Measurements from ENCODE around the gene WDR11.

The WDR11 gene

DNA sequence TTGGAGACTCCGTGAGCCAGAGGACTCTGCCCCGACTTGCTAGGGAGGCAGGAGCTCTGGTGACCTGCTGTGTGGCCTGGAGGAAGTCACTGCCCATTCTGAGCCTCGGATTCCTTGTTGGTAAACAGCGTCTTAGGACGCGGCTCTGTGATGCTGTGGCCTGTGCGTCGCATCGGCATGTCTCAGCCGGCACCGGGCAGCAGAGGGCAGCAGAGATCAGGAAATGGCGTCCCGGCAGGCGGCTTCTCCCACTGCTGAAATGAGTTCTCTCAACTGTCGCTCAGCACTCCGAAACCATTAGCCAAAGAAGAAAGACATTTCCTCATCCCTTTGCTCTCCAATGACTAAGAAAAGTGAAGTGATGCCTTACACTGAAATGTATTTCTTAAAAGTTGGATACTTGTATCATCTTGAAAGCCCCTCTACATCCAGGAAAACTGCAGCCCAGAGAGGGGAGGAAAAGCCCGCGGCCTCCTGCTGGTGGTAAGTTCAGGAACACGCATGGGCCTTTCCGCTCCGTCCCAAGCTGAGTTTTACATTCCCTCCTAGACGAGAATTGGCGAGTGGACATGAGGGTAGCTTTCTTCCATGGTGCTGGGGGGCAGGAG, 91.7 kb downstream of the WDR11 start:
- H3K4me3 ChIP-seq (ENCODE audit: low read depth, low read length) = no peak overlapping the region

DNA sequence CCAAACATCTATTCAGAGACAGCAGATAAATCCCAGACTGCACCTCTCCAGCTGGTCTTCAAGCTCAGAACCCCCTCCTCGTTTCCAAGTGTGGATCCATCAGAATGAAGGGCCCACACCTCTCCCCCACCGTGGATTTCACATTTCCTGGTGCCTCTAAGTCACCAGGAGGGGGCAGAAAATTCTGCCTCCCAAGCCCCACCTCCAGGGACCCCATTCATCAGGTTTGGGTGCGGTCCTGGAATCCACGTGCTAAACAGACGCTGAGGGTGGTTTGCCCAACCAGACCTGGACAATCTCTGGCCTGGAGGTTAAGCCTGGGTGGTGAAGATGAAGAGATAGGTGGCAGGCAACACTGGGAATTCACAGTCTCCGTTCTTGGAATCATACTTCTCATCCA, 92.4 kb downstream of the WDR11 start:
- no peak overlapping the region for H3K4me3 ChIP-seq (ENCODE audit: low read depth, low read length)

DNA sequence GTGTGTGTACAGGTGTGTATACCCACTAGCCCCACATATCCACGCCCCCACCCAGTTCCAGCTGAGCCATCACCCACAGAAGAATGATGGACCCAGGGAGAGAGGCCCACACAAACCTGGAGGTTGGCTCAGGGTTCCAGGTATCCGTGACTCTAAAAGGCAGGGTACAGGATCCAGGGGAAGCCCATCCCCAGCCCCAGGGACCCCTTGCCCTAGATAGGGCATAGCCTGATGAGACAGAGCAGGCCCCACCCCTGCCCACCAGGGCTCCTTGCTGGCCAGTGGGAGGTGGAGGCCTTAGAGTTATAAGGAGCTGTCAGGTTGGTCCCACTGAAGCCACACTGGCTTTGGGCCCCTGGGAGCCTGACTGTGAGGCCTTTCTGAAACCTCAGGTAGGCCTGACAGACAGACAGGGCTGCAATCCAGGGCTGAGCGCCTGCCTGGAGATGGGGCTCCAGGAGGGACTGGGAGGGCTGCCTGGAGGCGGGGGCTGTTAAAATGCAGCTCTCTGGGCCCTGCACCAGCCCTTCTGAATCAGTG, 93.5 kb downstream of the WDR11 start:
- no peak overlapping the region for H3K4me3 ChIP-seq (ENCODE audit: low read depth, low read length)

DNA sequence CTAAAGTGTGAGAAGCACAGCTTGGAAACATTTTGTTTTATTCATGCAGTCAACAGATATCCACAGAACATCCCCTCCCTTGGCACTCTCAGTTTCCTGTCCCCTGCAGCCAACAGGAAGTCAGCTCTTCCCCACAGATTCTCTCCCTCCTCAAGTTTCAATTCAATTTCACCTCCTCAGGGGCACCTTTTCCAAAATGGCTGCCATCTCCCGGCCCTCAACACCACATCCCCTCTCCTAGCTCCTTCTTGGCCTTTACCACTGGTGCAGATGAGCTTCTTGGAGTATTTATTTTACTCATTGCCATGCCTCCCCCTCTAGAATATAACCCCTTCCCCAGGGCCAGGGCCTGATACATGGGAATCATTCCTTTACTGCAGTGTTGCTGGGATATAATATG, 94.0 kb downstream of the WDR11 start:
- no peak overlapping the region for H3K4me3 ChIP-seq (ENCODE audit: low read depth, low read length)

DNA sequence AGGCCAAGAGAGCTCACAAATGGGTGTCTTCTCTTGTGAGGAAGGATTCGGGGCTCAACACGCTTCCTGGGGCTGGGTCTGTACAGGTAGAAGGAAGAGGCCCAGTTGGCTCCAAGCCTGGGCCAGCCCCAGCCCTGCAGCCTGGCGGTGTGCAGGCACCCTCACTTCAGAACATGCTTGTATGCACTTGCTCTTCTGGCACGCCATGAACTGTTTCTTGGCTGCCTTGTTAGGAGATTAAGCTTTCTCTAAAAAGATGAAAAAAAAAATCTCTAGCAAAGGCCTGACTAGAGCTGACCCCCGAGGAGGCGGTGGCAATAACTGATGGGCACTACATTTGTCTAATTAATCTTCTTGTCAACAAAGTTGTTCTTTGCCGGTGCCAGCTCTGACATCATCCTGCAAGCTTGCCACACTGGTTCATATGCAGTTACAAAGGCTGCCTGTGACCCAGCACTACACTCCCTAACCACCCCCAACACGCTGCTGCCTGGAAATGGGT, 94.7 kb downstream of the WDR11 start:
- H3K4me3 ChIP-seq (ENCODE audit: low read depth, low read length) = no peak overlapping the region

DNA sequence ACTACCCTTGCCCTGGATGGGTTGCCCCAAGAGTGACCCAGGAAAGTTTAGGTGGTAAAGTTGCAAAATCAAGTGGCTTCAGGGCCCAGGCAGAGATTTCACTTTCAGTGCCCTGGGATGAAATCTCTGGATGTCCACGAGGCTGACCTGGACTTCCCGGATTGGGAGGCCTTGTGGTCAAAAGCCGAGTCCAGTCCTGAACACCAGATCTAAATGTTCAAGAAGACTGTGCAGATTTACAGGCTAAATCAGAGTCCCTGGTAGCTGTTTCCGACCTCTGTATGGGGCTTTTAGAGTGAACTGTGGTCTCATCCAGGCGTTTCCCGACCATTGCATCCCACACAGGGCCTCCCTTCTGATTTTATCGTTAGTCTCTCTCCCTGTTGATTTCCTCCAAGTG, 95.3 kb downstream of the WDR11 start:
- no peak overlapping the region for H3K4me3 ChIP-seq (ENCODE audit: low read depth, low read length)

DNA sequence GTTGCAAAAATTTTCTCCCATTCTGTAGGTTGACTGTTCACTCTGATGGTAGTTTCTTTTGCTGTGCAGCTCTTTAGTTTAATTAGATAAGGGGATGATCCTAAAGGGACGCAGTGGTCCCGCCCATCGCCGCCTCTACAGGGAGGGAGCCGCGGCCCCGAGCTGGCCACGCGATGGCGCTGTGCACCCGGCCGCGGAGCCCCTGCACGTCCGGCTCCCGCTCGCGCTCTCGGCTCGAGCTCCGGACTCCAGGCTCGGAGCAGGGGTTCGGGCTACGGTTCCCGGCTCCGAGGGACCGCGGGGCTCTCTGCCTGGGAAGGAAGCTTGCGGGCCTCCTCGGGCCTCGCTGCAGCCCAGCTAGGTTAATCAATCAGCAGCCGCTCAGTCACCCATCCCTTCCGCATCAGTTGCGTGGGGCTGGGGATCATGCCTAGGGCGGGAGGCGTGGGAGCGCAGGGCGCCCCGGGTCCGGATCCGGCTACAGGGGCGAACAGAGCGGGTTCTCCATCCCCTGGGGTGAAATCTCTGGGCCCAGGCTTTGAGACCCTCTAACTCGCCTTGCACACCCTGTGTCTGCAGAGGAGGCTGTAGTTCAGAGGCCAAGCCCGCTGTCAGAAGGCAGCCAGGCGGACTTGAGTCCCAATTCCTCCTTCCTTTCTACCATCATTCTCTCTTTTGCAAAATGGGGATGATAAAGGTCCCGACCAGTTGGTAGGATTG, 97.9 kb downstream of the WDR11 start:
- H3K4me3 ChIP-seq (ENCODE audit: low read depth, low read length) = peak overlapping the region; percentile 20

DNA sequence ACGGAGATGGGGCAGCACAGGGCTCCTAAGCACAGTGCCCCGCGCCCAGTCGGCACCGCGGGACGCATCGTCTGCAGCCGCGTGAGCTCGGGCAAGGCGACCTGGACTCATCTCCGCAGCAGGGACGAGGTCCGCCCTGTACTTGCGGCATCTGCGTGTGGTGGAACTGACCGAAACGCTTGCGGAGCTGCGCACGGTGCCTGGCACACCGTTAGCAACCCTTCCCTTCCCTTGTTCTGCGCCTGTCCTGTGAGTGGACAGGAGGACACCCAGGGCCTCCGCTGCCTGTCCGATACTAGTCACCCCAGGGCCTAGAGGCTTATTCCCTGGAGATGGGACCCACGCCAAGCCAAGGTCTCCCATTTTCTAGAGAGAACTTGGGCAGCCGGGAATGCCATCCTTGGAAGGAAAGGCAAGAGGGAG, 98.5 kb downstream of the WDR11 start:
- no peak overlapping the region for H3K4me3 ChIP-seq (ENCODE audit: low read depth, low read length)

DNA sequence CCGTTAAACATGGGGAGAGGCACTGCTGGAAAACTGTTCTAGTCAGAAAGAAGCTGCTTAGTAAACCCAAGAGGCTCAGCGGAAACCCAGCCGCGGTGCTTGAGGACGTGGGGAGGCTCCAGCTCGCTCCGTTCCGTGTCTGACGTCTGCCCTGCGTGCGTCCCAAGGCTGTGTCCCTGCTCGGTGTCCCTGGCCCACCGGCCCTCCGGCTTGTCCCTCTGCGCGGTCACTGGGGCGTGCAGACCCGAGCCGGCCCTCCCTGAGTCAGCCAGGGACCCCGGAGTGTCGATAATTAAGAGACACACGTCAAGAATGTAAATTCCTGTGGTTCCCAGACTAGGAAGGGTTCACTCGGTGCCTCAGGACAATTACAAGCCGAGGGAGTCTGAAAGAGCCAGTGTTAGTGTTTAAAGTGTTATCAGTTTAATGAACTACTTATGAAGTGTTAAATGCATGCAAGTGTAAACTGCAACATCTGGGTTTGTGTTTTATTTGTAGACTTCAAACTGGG, 98.9 kb downstream of the WDR11 start:
- H3K4me3 ChIP-seq (ENCODE audit: low read depth, low read length) = no peak overlapping the region

DNA sequence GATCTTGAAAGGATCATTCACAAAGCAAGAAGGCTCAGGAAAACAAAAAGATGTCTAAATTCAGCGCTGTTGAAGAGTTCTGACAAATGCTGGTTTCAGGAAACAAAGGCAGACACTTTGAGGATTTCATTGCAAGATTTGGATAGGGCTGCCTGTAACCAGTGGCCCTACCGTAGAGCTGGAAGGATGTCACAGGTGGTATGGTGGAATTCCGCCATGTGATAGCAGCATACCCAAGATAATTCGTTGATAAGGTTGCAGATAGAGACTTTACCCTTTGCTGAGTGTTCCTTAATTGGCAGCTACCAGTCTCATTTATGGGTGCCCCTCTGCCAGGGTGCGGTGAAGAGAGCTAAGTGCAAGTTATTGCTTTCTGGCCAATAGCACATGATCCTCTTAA, 100.1 kb downstream of the WDR11 start:
- no peak overlapping the region for H3K4me3 ChIP-seq (ENCODE audit: low read depth, low read length)

DNA sequence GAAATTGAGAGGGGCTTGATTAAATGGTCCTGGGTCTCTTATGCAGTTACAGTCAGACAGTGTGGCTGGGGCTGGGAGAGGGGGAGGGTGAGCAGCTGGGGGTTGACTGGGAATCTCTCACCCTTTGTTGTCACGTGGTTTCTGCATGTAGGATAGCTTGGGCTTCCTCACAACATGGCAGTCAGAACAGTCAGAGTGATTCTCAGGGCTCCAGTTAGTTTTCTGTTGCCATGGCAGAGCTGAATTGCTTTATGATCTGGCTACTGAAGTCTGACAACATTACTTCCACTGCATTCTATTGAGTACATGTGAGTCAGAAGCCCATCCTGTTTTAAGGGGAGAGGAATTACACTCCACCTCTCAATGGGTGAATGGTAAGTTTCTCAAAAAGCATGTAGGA, 102.7 kb downstream of the WDR11 start:
- H3K4me3 ChIP-seq (ENCODE audit: low read depth, low read length) = no peak overlapping the region

Data from iPS-11a (cell line).